ENCODE data around the gene ZFYVE28.

DNA sequence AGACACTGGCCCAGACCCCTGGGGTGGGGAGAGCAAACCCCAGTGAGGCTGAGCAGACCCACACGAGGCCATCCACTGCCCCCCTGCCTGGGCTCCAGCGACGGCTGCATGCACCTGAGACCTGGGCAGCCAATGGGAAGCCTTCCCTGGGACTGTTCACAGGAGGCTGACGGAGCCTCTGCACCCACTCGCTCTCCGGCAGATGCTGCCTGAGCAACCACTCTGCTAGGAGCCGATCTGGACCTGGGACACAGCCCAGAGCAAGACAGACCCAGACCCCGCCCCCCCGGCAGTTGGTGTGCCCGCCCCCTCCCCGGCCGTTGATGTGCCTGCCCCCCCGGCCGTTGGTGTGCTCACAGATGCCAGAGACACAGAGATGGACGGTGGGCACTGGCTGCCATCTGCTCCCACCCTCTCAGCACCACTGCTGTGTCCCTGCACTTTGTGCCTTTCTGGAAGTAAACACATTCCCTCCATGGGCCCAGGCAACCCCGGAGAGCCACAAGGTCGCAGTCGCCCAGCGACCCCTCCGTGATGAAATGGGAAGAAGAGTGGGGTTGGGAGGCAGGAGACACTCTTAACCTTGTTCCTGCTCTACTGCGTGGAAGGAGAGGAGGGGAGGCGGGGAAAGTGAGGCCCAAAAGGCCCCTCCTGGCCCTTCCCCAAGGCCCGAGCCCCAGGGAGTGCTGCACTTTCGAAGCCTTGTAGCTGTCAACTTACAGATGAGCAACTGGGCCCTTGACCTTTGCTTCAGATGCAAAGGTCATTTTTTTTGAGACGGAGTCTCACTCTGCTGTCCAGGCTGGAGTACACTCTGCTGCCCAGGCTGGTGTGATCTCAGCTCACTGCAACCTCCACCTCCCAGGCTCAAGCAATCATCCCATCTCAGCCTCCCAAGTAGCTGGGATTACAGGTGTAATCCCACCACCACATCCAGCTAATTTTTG, 62.0 kb downstream of the ZFYVE28 start:
- TF ChIP-seq, protein P1, sequence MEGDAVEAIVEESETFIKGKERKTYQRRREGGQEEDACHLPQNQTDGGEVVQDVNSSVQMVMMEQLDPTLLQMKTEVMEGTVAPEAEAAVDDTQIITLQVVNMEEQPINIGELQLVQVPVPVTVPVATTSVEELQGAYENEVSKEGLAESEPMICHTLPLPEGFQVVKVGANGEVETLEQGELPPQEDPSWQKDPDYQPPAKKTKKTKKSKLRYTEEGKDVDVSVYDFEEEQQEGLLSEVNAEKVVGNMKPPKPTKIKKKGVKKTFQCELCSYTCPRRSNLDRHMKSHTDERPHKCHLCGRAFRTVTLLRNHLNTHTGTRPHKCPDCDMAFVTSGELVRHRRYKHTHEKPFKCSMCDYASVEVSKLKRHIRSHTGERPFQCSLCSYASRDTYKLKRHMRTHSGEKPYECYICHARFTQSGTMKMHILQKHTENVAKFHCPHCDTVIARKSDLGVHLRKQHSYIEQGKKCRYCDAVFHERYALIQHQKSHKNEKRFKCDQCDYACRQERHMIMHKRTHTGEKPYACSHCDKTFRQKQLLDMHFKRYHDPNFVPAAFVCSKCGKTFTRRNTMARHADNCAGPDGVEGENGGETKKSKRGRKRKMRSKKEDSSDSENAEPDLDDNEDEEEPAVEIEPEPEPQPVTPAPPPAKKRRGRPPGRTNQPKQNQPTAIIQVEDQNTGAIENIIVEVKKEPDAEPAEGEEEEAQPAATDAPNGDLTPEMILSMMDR (IDR thresholded peaks at IDR 0.05 in 2 of 3, conservative IDR thresholded peaks at IDR 0.05 in 1 of 3; ENCODE audit: control insufficient read depth in 2 of 3, extremely low read depth in 1 of 3, insufficient read depth in 1 of 3, low read depth in 3 of 3, low read length in 3 of 3), result no peak
- TF ChIP-seq RFX5 (IDR thresholded peaks at IDR 0.05; ENCODE audit: low read depth, low read length) (no peak), JUND (IDR thresholded peaks at IDR 0.05; ENCODE audit: low read depth, low read length) (no peak), SPI1 (IDR thresholded peaks at IDR 0.05; ENCODE audit: borderline replicate concordance, insufficient read depth, low read depth, low read length) (no peak), NRF1 (conservative IDR thresholded peaks at IDR 0.05; ENCODE audit: low read depth, low read length) (no peak), RELA (IDR thresholded peaks at IDR 0.05; ENCODE audit: borderline replicate concordance, partially characterized antibody) (no peak), EZH2 (IDR thresholded peaks at IDR 0.05; ENCODE audit: borderline replicate concordance, control insufficient read depth, low read depth, low read length) (no peak), RAD21 (IDR thresholded peaks at IDR 0.05; ENCODE audit: insufficient read depth, low read depth, low read length) (no peak), POLR2A (IDR thresholded peaks at IDR 0.05; ENCODE audit: low read depth, low read length) (no peak), RCOR1 (conservative IDR thresholded peaks at IDR 0.05; ENCODE audit: low read depth, low read length) (no peak)
- TF ChIP-seq, protein P2, sequence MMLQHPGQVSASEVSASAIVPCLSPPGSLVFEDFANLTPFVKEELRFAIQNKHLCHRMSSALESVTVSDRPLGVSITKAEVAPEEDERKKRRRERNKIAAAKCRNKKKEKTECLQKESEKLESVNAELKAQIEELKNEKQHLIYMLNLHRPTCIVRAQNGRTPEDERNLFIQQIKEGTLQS (IDR thresholded peaks at IDR 0.05; ENCODE audit: borderline replicate concordance, extremely low read depth, low read depth, low read length), result no peak
- TF ChIP-seq, protein P3, sequence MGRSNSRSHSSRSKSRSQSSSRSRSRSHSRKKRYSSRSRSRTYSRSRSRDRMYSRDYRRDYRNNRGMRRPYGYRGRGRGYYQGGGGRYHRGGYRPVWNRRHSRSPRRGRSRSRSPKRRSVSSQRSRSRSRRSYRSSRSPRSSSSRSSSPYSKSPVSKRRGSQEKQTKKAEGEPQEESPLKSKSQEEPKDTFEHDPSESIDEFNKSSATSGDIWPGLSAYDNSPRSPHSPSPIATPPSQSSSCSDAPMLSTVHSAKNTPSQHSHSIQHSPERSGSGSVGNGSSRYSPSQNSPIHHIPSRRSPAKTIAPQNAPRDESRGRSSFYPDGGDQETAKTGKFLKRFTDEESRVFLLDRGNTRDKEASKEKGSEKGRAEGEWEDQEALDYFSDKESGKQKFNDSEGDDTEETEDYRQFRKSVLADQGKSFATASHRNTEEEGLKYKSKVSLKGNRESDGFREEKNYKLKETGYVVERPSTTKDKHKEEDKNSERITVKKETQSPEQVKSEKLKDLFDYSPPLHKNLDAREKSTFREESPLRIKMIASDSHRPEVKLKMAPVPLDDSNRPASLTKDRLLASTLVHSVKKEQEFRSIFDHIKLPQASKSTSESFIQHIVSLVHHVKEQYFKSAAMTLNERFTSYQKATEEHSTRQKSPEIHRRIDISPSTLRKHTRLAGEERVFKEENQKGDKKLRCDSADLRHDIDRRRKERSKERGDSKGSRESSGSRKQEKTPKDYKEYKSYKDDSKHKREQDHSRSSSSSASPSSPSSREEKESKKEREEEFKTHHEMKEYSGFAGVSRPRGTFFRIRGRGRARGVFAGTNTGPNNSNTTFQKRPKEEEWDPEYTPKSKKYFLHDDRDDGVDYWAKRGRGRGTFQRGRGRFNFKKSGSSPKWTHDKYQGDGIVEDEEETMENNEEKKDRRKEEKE (IDR thresholded peaks at IDR 0.05), result no peak
- TF ChIP-seq, protein P4, sequence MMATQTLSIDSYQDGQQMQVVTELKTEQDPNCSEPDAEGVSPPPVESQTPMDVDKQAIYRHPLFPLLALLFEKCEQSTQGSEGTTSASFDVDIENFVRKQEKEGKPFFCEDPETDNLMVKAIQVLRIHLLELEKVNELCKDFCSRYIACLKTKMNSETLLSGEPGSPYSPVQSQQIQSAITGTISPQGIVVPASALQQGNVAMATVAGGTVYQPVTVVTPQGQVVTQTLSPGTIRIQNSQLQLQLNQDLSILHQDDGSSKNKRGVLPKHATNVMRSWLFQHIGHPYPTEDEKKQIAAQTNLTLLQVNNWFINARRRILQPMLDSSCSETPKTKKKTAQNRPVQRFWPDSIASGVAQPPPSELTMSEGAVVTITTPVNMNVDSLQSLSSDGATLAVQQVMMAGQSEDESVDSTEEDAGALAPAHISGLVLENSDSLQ (IDR thresholded peaks at IDR 0.05), result no peak
- TF ChIP-seq, protein P5, sequence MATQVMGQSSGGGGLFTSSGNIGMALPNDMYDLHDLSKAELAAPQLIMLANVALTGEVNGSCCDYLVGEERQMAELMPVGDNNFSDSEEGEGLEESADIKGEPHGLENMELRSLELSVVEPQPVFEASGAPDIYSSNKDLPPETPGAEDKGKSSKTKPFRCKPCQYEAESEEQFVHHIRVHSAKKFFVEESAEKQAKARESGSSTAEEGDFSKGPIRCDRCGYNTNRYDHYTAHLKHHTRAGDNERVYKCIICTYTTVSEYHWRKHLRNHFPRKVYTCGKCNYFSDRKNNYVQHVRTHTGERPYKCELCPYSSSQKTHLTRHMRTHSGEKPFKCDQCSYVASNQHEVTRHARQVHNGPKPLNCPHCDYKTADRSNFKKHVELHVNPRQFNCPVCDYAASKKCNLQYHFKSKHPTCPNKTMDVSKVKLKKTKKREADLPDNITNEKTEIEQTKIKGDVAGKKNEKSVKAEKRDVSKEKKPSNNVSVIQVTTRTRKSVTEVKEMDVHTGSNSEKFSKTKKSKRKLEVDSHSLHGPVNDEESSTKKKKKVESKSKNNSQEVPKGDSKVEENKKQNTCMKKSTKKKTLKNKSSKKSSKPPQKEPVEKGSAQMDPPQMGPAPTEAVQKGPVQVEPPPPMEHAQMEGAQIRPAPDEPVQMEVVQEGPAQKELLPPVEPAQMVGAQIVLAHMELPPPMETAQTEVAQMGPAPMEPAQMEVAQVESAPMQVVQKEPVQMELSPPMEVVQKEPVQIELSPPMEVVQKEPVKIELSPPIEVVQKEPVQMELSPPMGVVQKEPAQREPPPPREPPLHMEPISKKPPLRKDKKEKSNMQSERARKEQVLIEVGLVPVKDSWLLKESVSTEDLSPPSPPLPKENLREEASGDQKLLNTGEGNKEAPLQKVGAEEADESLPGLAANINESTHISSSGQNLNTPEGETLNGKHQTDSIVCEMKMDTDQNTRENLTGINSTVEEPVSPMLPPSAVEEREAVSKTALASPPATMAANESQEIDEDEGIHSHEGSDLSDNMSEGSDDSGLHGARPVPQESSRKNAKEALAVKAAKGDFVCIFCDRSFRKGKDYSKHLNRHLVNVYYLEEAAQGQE (IDR thresholded peaks at IDR 0.05; ENCODE audit: low read depth, low read length), result no peak

All from GM12878 (cell line).